Mesendoderm (in vitro differentiated cells): ENCODE data around the gene CTH.

ENCODE experiments used
- DNase-seq: peaks from one replicate; pipeline ENCODE4 v3.0.0; 2013
- H2AK5ac ChIP-seq: 2 replicates; pipeline ENCODE4 v1.6.1; 2013; ENCODE audit warnings: low read length, inconsistent platforms
- H2BK120ac ChIP-seq: 2 replicates; pipeline ENCODE4 v1.6.1; 2013; ENCODE audit warnings: low read depth, mild to moderate bottlenecking, low read length, moderate library complexity, mixed read lengths
- H2BK15ac ChIP-seq: replicated peaks from 2 replicates; pipeline ENCODE4 v1.6.1; 2013; ENCODE audit warnings: low read depth, mild to moderate bottlenecking, moderate library complexity
- H2BK5ac ChIP-seq: 2 replicates; pipeline ENCODE4 v1.6.1; 2013; ENCODE audit warnings: low read length, inconsistent platforms
- H3K18ac ChIP-seq: 2 replicates; pipeline ENCODE4 v1.6.1; 2013; ENCODE audit warnings: mild to moderate bottlenecking, low read length, mixed read lengths
- H3K23ac ChIP-seq: one replicate; pipeline ENCODE4 v1.6.1; 2013; ENCODE audit warnings: low read length
- H3K27ac ChIP-seq: 2 replicates; pipeline ENCODE4 v1.5.1; 2013; ENCODE audit warnings: low read depth, mild to moderate bottlenecking, inconsistent platforms, low read length, moderate library complexity
- H3K27me3 ChIP-seq: 2 replicates; pipeline ENCODE4 v1.6.1; 2013; ENCODE audit warnings: low read length, control low read depth, mild to moderate bottlenecking, inconsistent platforms; ENCODE audit not compliant: insufficient read depth, poor library complexity
- H3K36me3 ChIP-seq: 2 replicates; pipeline ENCODE4 v1.6.1; 2013; ENCODE audit warnings: low read length, inconsistent platforms; ENCODE audit not compliant: control insufficient read depth, insufficient read depth
- H3K4ac ChIP-seq: one replicate; pipeline ENCODE4 v1.6.1; 2013; ENCODE audit warnings: low read depth, mild to moderate bottlenecking, low read length, moderate library complexity
- H3K4me1 ChIP-seq: 2 replicates; pipeline ENCODE4 v1.6.1; 2013; ENCODE audit warnings: low read depth, low read length, inconsistent platforms; ENCODE audit not compliant: control insufficient read depth
- H3K4me2 ChIP-seq: 2 replicates; pipeline ENCODE4 v1.6.1; 2013; ENCODE audit warnings: low read length
- H3K4me3 ChIP-seq: 2 replicates; pipeline ENCODE4 v1.5.1; 2013; ENCODE audit warnings: mild to moderate bottlenecking, low read length
- H3K56ac ChIP-seq: one replicate; pipeline ENCODE4 v1.6.1; 2013; ENCODE audit warnings: low read length
- H3K79me1 ChIP-seq: 2 replicates; pipeline ENCODE4 v1.6.1; 2013; ENCODE audit warnings: low read length, inconsistent platforms
- H3K79me2 ChIP-seq: 2 replicates; pipeline ENCODE4 v1.6.1; 2013; ENCODE audit warnings: mild to moderate bottlenecking, low read length; ENCODE audit not compliant: control insufficient read depth, insufficient read depth
- H3K9ac ChIP-seq: 2 replicates; pipeline ENCODE4 v1.6.1; 2013; ENCODE audit warnings: low read length, inconsistent platforms
- H4K5ac ChIP-seq: one replicate; pipeline ENCODE4 v1.6.1; 2013; ENCODE audit warnings: low read length
- H4K8ac ChIP-seq: one replicate; pipeline ENCODE4 v1.6.1; 2013; ENCODE audit warnings: low read depth, mild to moderate bottlenecking, control low read depth, low read length, moderate library complexity
- WGBS: extraction: QIAGEN DNeasy Blood & Tissue Kit; methylation state at CpG from one replicate; pipeline ENCODE4 v1.1.7; 2013; ENCODE audit warnings: low lambda C conversion rate, missing lambda C conversion rate; ENCODE audit not compliant: insufficient coverage; ENCODE audit errors: extremely low coverage; 5-methylcytosine and 5-hydroxymethylcytosine counted together

CTH gene

DNA sequence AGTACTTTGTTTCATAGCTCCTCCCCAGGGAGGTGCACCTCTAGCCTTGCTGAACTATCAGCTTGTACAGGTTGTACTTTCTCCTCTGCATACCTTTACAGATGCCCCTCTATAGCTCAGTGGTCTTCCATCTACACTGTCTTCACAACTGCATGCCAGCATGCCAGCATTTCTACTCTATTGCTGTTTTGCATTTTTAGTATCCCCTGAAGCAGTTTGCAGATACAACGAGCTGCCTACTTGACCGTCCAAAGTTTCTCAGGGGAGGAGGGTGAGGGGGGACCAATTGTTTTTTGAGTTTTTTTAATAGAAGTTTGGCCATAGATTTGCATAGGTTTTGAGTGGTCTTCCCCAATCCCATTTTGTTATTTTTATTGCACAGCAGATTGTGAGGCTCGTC, 27.6 kb upstream of the CTH start:
- no peak overlapping the region for H2BK15ac ChIP-seq
- H4K5ac ChIP-seq = no peak overlapping the region
- no peak overlapping the region for H3K56ac ChIP-seq
- no peak overlapping the region for H3K9ac ChIP-seq
- no peak overlapping the region for H4K8ac ChIP-seq
- H3K18ac ChIP-seq = no peak overlapping the region
- no peak overlapping the region for H2AK5ac ChIP-seq
- H3K23ac ChIP-seq = no peak overlapping the region
- H3K79me1 ChIP-seq = no peaks in the 10 kb centered on the region
- no peak overlapping the region for H3K4me2 ChIP-seq
- no peak overlapping the region for H2BK120ac ChIP-seq
- H3K4ac ChIP-seq = no peak overlapping the region
- H3K27me3 ChIP-seq = no peaks in the 10 kb centered on the region
- no peaks in the 10 kb centered on the region for H3K79me2 ChIP-seq
- DNase-seq = no peak
- WGBS = no CpG with 5 or more reads among the region's 3 CpGs
- no peak overlapping the region for H3K4me3 ChIP-seq
- H2BK5ac ChIP-seq = no peak overlapping the region
- no peaks in the 10 kb centered on the region for H3K4me1 ChIP-seq
- H3K27ac ChIP-seq = no peak overlapping the region
- H3K36me3 ChIP-seq = no peaks in the 10 kb centered on the region

DNA sequence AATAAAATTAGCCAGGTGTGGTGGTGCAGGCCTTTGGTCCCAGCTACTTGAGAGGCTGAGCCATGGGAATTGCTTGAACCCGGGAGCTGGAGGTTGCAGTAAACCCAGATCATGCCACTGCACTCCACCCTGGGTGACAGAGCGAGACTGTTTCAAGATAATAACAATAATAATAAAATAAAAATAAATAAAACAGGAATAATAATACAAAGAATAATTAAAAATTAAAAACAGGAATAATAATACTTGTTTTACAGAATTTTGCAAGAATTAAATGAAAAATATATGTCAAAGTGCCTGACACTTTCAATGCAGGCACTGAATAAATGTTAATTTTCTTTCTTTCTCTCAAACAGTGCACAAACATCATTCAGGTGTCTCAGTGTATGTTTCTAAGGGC, 26.5 kb upstream of the CTH start:
- Histone ChIP-seq H3K4me2 (no peak overlapping the region), H3K18ac (no peak overlapping the region), H3K56ac (no peak overlapping the region), H3K23ac (no peak overlapping the region), H3K4me1 (no peaks in the 10 kb centered on the region), H2AK5ac (no peak overlapping the region), H3K79me2 (no peaks in the 10 kb centered on the region), H3K36me3 (no peaks in the 10 kb centered on the region), H3K27me3 (no peaks in the 10 kb centered on the region), H4K5ac (no peak overlapping the region), H2BK15ac (no peak overlapping the region), H4K8ac (no peak overlapping the region), H3K79me1 (no peaks in the 10 kb centered on the region), H3K4me3 (no peak overlapping the region), H2BK120ac (no peak overlapping the region), H2BK5ac (no peak overlapping the region), H3K9ac (no peak overlapping the region), H3K27ac (no peak overlapping the region), H3K4ac (no peak overlapping the region)
- WGBS = no CpG with 5 or more reads among the region's 2 CpGs
- DNase-seq = no peak

DNA sequence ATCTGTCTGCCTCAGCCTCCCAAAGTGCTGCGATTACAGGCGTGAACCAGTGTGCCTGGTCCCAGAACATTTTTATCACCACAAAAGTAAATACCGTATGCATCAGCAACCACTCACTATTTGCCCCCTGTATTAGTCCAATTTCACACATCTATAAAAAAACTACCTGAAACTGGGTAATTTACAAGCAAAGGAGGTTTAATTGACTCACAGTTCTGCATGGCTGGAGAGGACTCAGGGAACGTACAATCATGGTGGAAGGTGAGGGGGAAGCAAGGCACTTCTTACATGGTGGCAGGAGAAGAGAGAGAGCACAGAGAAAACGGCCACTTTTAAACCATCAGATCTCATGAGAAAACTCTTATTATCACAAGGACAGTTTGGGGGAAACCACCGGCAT, 25.6 kb upstream of the CTH start:
- Histone ChIP-seq H3K4ac (no peak overlapping the region), H3K18ac (no peak overlapping the region), H3K4me3 (no peak overlapping the region), H3K4me1 (no peaks in the 10 kb centered on the region), H2BK15ac (no peak overlapping the region), H2BK120ac (no peak overlapping the region), H3K9ac (no peak overlapping the region), H3K4me2 (no peak overlapping the region), H4K8ac (no peak overlapping the region), H3K36me3 (no peaks in the 10 kb centered on the region), H3K27ac (no peak overlapping the region), H2BK5ac (no peak overlapping the region), H3K79me2 (no peaks in the 10 kb centered on the region), H3K27me3 (no peaks in the 10 kb centered on the region), H3K56ac (no peak overlapping the region), H4K5ac (no peak overlapping the region), H3K79me1 (no peaks in the 10 kb centered on the region), H2AK5ac (no peak overlapping the region), H3K23ac (no peak overlapping the region)
- no peak for DNase-seq
- no CpG with 5 or more reads among the region's 6 CpGs for WGBS

DNA sequence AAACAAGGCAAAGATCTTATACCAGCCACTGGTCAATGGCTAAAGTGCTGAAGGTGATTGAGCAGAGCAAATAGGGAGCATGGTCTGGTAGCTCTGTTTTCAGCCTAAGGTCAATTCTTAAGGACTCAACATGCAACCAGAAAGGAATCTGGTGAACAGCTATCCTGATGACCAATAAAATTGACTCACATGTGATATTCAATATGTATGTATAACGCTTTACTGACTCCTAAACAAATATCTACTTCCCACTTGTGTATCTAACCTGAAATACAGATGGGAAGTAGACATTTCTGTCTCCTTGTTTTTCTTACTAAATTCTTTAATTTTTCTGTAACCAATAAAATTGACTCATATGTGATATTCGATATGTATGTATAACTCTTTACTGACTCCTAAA, 24.9 kb upstream of the CTH start:
- no peak overlapping the region for H2BK5ac ChIP-seq
- H3K18ac ChIP-seq = no peak overlapping the region
- no peak overlapping the region for H3K23ac ChIP-seq
- no peak overlapping the region for H2BK120ac ChIP-seq
- no peak overlapping the region for H3K4me3 ChIP-seq
- H3K56ac ChIP-seq = no peak overlapping the region
- H3K27me3 ChIP-seq = no peaks in the 10 kb centered on the region
- H3K4me2 ChIP-seq = no peak overlapping the region
- DNase-seq = no peak
- H2AK5ac ChIP-seq = no peak overlapping the region
- H3K79me1 ChIP-seq = no peaks in the 10 kb centered on the region
- no peaks in the 10 kb centered on the region for H3K79me2 ChIP-seq
- no peak overlapping the region for H2BK15ac ChIP-seq
- H3K36me3 ChIP-seq = no peaks in the 10 kb centered on the region
- no peak overlapping the region for H3K9ac ChIP-seq
- H4K5ac ChIP-seq = no peak overlapping the region
- H3K4ac ChIP-seq = no peak overlapping the region
- no peak overlapping the region for H3K27ac ChIP-seq
- H3K4me1 ChIP-seq = no peaks in the 10 kb centered on the region
- no peak overlapping the region for H4K8ac ChIP-seq
- no CpG with 5 or more reads among the region's 2 CpGs for WGBS

DNA sequence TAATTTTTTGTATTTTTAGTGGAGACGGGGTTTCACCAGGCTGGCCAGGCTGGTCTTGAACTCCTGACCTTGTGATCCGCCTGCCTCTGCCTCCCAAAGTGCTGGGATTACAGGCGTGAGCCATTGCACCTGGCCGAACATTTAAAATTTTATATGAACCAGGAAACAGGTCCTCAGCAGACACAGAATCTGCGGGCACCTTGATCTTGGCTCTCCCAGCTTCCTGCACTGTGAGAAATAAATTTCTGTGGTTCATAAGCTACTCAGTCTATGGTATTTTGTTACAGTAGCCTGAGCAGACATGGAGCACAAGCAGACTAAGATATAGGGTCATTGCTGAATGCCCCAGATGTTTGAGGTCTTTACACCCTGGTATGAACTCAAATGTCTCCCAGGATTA, 23.6 kb upstream of the CTH start:
- H3K79me2 ChIP-seq = no peaks in the 10 kb centered on the region
- H4K5ac ChIP-seq = no peak overlapping the region
- no peak overlapping the region for H2AK5ac ChIP-seq
- H3K4me2 ChIP-seq = no peak overlapping the region
- no peaks in the 10 kb centered on the region for H3K4me1 ChIP-seq
- no peak for DNase-seq
- no peak overlapping the region for H3K27ac ChIP-seq
- no peak overlapping the region for H3K4ac ChIP-seq
- H3K79me1 ChIP-seq = no peaks in the 10 kb centered on the region
- WGBS = no CpG with 5 or more reads among the region's 5 CpGs
- no peaks in the 10 kb centered on the region for H3K36me3 ChIP-seq
- no peaks in the 10 kb centered on the region for H3K27me3 ChIP-seq
- no peak overlapping the region for H2BK5ac ChIP-seq
- H3K9ac ChIP-seq = no peak overlapping the region
- H2BK120ac ChIP-seq = no peak overlapping the region
- H3K4me3 ChIP-seq = no peak overlapping the region
- H3K23ac ChIP-seq = no peak overlapping the region
- H3K56ac ChIP-seq = no peak overlapping the region
- H4K8ac ChIP-seq = no peak overlapping the region
- no peak overlapping the region for H3K18ac ChIP-seq
- no peak overlapping the region for H2BK15ac ChIP-seq

DNA sequence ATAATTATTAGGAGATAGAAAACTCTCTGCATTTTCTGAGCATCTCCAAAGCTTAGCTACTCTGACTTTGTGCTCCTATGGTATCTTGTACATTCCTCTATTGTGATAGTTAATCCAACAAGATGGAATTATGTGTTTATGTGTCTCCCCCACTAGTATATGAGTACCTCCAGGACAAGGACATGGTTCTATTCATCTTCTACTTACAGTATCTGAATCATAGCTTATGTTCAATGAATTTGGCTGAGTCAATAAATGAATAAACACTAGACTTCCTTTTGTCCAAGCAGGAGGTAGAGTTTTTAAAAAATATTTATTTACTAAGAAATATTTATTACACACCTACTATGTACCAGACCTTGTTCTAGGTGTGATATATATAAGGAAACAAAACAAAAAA, 18.4 kb upstream of the CTH start:
- H3K79me2 ChIP-seq = no peaks in the 10 kb centered on the region

More for the DNA sequence above, 18.4 kb upstream of the CTH start:
- H3K27ac ChIP-seq = no peak overlapping the region
- H4K5ac ChIP-seq = no peak overlapping the region
- H4K8ac ChIP-seq = no peak overlapping the region
- no peak overlapping the region for H3K9ac ChIP-seq
- H2AK5ac ChIP-seq = no peak overlapping the region
- H2BK5ac ChIP-seq = no peak overlapping the region
- H2BK15ac ChIP-seq = no peak overlapping the region
- no peaks in the 10 kb centered on the region for H3K27me3 ChIP-seq
- DNase-seq = no peak
- H3K18ac ChIP-seq = no peak overlapping the region
- H3K4me3 ChIP-seq = no peak overlapping the region
- H3K4me2 ChIP-seq = no peak overlapping the region
- H3K56ac ChIP-seq = no peak overlapping the region
- no peaks in the 10 kb centered on the region for H3K4me1 ChIP-seq
- no peak overlapping the region for H3K23ac ChIP-seq
- no peak overlapping the region for H2BK120ac ChIP-seq
- H3K4ac ChIP-seq = no peak overlapping the region
- no peaks in the 10 kb centered on the region for H3K36me3 ChIP-seq
- H3K79me1 ChIP-seq = no peaks in the 10 kb centered on the region
